ENCODE data around the gene C1QA.

The C1QA gene

DNA sequence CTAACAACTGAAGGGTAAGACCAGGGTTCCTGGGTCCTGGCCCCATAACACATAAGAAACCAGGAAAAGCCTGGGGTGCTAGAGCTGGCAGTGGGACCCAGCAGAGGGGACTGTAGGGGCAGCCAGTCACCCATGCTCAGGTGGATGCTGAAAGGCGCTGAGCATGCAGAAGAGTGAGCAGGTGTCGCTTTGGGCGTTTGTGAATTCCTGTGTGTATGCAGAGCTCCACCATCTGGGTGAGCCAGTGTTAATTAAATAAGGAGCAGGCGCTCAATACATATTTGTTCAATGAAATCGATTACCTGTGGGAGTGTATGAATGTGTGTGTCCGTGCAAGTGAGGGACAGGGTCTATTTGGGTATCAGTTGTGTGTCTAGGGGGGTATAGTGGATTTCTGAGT lies 499 bp downstream of the C1QA start:
- no peak overlapping the region for H2AFZ ChIP-seq (ENCODE audit: low read depth, low read length)
- H3K79me2 ChIP-seq (ENCODE audit: low read length): no peaks in the 10 kb centered on the region
- H3K4me3 ChIP-seq (ENCODE audit: low read length): no peak overlapping the region
- H3K4me1 ChIP-seq (ENCODE audit: low read length): peaks cover 3% of the 10 kb centered on the region; the same call in 1 of the 2 replicates
- H3K9me3 ChIP-seq (ENCODE audit: insufficient read depth, low read length): no peaks in the 10 kb centered on the region
- H3K27ac ChIP-seq (ENCODE audit: low read length): no peak overlapping the region
- no peaks in the 10 kb centered on the region for H4K20me1 ChIP-seq (ENCODE audit: insufficient read depth, low read length)
- TF ChIP-seq, protein P1, sequence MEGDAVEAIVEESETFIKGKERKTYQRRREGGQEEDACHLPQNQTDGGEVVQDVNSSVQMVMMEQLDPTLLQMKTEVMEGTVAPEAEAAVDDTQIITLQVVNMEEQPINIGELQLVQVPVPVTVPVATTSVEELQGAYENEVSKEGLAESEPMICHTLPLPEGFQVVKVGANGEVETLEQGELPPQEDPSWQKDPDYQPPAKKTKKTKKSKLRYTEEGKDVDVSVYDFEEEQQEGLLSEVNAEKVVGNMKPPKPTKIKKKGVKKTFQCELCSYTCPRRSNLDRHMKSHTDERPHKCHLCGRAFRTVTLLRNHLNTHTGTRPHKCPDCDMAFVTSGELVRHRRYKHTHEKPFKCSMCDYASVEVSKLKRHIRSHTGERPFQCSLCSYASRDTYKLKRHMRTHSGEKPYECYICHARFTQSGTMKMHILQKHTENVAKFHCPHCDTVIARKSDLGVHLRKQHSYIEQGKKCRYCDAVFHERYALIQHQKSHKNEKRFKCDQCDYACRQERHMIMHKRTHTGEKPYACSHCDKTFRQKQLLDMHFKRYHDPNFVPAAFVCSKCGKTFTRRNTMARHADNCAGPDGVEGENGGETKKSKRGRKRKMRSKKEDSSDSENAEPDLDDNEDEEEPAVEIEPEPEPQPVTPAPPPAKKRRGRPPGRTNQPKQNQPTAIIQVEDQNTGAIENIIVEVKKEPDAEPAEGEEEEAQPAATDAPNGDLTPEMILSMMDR (IDR thresholded peaks at IDR 0.05; ENCODE audit: low read depth, low read length): no peak
- no peak for TF ChIP-seq EZH2phosphoT487 (IDR thresholded peaks at IDR 0.05; ENCODE audit: low read depth)
- no peak overlapping the region for H3K4me2 ChIP-seq (ENCODE audit: low read length)
- H3K27me3 ChIP-seq (ENCODE audit: low read depth, low read length): no peaks in the 10 kb centered on the region
- H3K36me3 ChIP-seq (replicated peaks; ENCODE audit: low read depth, low read length): no peaks in the 10 kb centered on the region
- no peak overlapping the region for H3K9ac ChIP-seq (ENCODE audit: low read length)

GRCh38 chr1:22637907-22638445 lies 1.5 kb downstream of the C1QA start:
- Histone ChIP-seq H4K20me1 (ENCODE audit: insufficient read depth, low read length) (no peaks in the 10 kb centered on the region), H2AFZ (ENCODE audit: low read depth, low read length) (no peak overlapping the region), H3K27me3 (ENCODE audit: low read depth, low read length) (no peaks in the 10 kb centered on the region), H3K4me2 (ENCODE audit: low read length) (no peak overlapping the region), H3K9ac (ENCODE audit: low read length) (no peak overlapping the region), H3K36me3 (replicated peaks; ENCODE audit: low read depth, low read length) (no peaks in the 10 kb centered on the region), H3K9me3 (ENCODE audit: insufficient read depth, low read length) (no peaks in the 10 kb centered on the region), H3K27ac (ENCODE audit: low read length) (no peak overlapping the region), H3K4me1 (ENCODE audit: low read length) (peaks cover 6% of the 10 kb centered on the region; the same call in 1 of the 2 replicates), H3K4me3 (ENCODE audit: low read length) (no peak overlapping the region), H3K79me2 (ENCODE audit: low read length) (no peaks in the 10 kb centered on the region)
- no peak for TF ChIP-seq EZH2phosphoT487 (IDR thresholded peaks at IDR 0.05; ENCODE audit: low read depth)
- TF ChIP-seq, protein P1 (IDR thresholded peaks at IDR 0.05; ENCODE audit: low read depth, low read length): no peak

GRCh38 chr1:22638476-22639234 lies 2.2 kb downstream of the C1QA start:
- H3K36me3 ChIP-seq (replicated peaks; ENCODE audit: low read depth, low read length): no peaks in the 10 kb centered on the region
- H3K27ac ChIP-seq (ENCODE audit: low read length): no peak overlapping the region
- no peaks in the 10 kb centered on the region for H3K79me2 ChIP-seq (ENCODE audit: low read length)
- TF ChIP-seq, protein P1 (IDR thresholded peaks at IDR 0.05; ENCODE audit: low read depth, low read length): no peak
- no peak for TF ChIP-seq EZH2phosphoT487 (IDR thresholded peaks at IDR 0.05; ENCODE audit: low read depth)
- H3K4me3 ChIP-seq (ENCODE audit: low read length): no peak overlapping the region
- H3K9ac ChIP-seq (ENCODE audit: low read length): no peak overlapping the region
- no peak overlapping the region for H3K4me2 ChIP-seq (ENCODE audit: low read length)
- peaks cover 6% of the 10 kb centered on the region; the same call in 1 of the 2 replicates for H3K4me1 ChIP-seq (ENCODE audit: low read length)
- no peaks in the 10 kb centered on the region for H3K9me3 ChIP-seq (ENCODE audit: insufficient read depth, low read length)
- no peaks in the 10 kb centered on the region for H3K27me3 ChIP-seq (ENCODE audit: low read depth, low read length)
- H2AFZ ChIP-seq (ENCODE audit: low read depth, low read length): no peak overlapping the region
- H4K20me1 ChIP-seq (ENCODE audit: insufficient read depth, low read length): no peaks in the 10 kb centered on the region

- Histone ChIP-seq H4K20me1 (ENCODE audit: insufficient read depth, low read length) (no peaks in the 10 kb centered on the region), H3K36me3 (replicated peaks; ENCODE audit: low read depth, low read length) (no peaks in the 10 kb centered on the region), H3K27ac (ENCODE audit: low read length) (no peak overlapping the region), H3K79me2 (ENCODE audit: low read length) (no peaks in the 10 kb centered on the region), H3K27me3 (ENCODE audit: low read depth, low read length) (no peaks in the 10 kb centered on the region), H3K4me2 (ENCODE audit: low read length) (no peak overlapping the region), H3K9ac (ENCODE audit: low read length) (no peak overlapping the region), H3K4me3 (ENCODE audit: low read length) (no peak overlapping the region), H3K4me1 (ENCODE audit: low read length) (peaks cover 6% of the 10 kb centered on the region; the same call in 1 of the 2 replicates), H2AFZ (ENCODE audit: low read depth, low read length) (no peak overlapping the region), H3K9me3 (ENCODE audit: insufficient read depth, low read length) (no peaks in the 10 kb centered on the region)
- TF ChIP-seq, protein P1 (IDR thresholded peaks at IDR 0.05; ENCODE audit: low read depth, low read length): no peak; the same call in 1 of the 2 replicates
- no peak for TF ChIP-seq EZH2phosphoT487 (IDR thresholded peaks at IDR 0.05; ENCODE audit: low read depth)
Measured at GRCh38 chr1:22639286-22639685, 2.9 kb downstream of the C1QA start.
